Measurements from ENCODE around the gene DOK7. TPM values are rescaled to one million over a fixed set of nuclear protein-coding genes. Genes with fewer than 3 reads are reported as not detected.

DOK7 gene
- total RNA-seq, 1 experiment from 2014 or later, result 0.26 TPM

- Histone ChIP-seq H2BK12ac (ENCODE audit: insufficient read length, low read depth, low read length) (no peak overlapping the region), H2BK20ac (ENCODE audit: low read depth, low read length, poor library complexity, severe bottlenecking) (no peak overlapping the region), H2BK120ac (ENCODE audit: low read depth, low read length, poor library complexity, severe bottlenecking) (no peak overlapping the region), H3K27me3 (ENCODE audit: insufficient read depth, low read length) (peaks cover 4% of the 10 kb centered on the region; the same call in 1 of the 2 replicates), H3K56ac (ENCODE audit: insufficient read length, low read depth, low read length) (no peak overlapping the region), H4K8ac (replicated peaks; ENCODE audit: insufficient read length, low read depth, low read length) (no peak overlapping the region), H3K4ac (ENCODE audit: low read depth, low read length) (no peak overlapping the region), H3K4me2 (ENCODE audit: insufficient read depth, insufficient read length, low read length) (no peak overlapping the region), H3K14ac (ENCODE audit: insufficient read depth, low read length) (no peak overlapping the region), H3K27ac (ENCODE audit: insufficient read length, low read depth, low read length) (no peak overlapping the region), H3K79me1 (ENCODE audit: insufficient read depth, low read depth, low read length, poor library complexity, severe bottlenecking) (no peaks in the 10 kb centered on the region), H3K9ac (ENCODE audit: extremely low read depth, insufficient read length, low read length) (no peak overlapping the region), H2AK5ac (ENCODE audit: insufficient read length, low read length) (no peak overlapping the region), H3K79me2 (ENCODE audit: insufficient read depth, low read length) (no peaks in the 10 kb centered on the region), H4K20me1 (ENCODE audit: control insufficient read depth, insufficient read depth, insufficient read length) (no peaks in the 10 kb centered on the region), H4K5ac (ENCODE audit: insufficient read length, low read depth, low read length) (no peak overlapping the region), H3K9me3 (ENCODE audit: control insufficient read depth, low read depth, low read length) (no peaks in the 10 kb centered on the region), H3K23ac (ENCODE audit: insufficient read length, low read depth, low read length) (no peak overlapping the region), H3K18ac (ENCODE audit: insufficient read length, low read depth, low read length) (no peak overlapping the region), H3K23me2 (ENCODE audit: insufficient read length, low read depth, low read length, poor library complexity, severe bottlenecking) (peaks cover 4% of the 10 kb centered on the region), H2AFZ (ENCODE audit: low read length) (no peak overlapping the region), H4K91ac (ENCODE audit: insufficient read length, low read depth, low read length) (no peak overlapping the region), H3K4me1 (ENCODE audit: insufficient read depth, low read length) (peaks cover 4% of the 10 kb centered on the region; the same call in 1 of the 2 replicates), H2BK5ac (ENCODE audit: insufficient read length, low read length) (no peak overlapping the region), H3T11ph (ENCODE audit: low read length) (no peak overlapping the region), H2BK15ac (ENCODE audit: low read depth, low read length) (no peak overlapping the region)
- WGBS (ENCODE audit: extremely low coverage, insufficient read length, low lambda C conversion rate), result no CpG with 5 or more reads among the region's 23 CpGs
- H3K27me3 Mint-ChIP-seq (ENCODE audit: low read depth), result peaks cover 91% of the 10 kb centered on the region
- no peaks in the 10 kb centered on the region for H3K36me3 Mint-ChIP-seq (ENCODE audit: insufficient read depth in 1 of 3, low read depth in 3 of 3)
- no peak overlapping the region for H3K4me3 Mint-ChIP-seq
- H3K4me1 Mint-ChIP-seq, result peaks cover 19 to 25% of the 10 kb centered on the region in 2 experiments
- no peak for TF ChIP-seq CTCF (conservative IDR thresholded peaks at IDR 0.05)
- H3K27ac Mint-ChIP-seq, result no peak overlapping the region
- DNase-seq, result no peak
- no peaks in the 10 kb centered on the region for H3K9me3 Mint-ChIP-seq
Measured at GRCh38 chr4:3477750-3478430, 14.8 kb downstream of the DOK7 start.

Data from H9 (cell line).